CD14-positive monocyte (primary cell): ENCODE results near the gene STPG2. TPM values are rescaled to one million over a fixed set of nuclear protein-coding genes. Genes with fewer than 3 reads are reported as not detected.

Source experiments
- DNase-seq, 3 donors: peaks; one replicate each; pipeline ENCODE4 v3.0.0-alpha.2; 2011 to 2022
- H2AFZ ChIP-seq: 2 replicates; pipeline ENCODE4 v1.6.0; 2012; ENCODE audit warnings: mild to moderate bottlenecking, low read depth, low read length, inconsistent platforms; ENCODE audit not compliant: insufficient read depth, poor library complexity, severe bottlenecking
- H3K27ac ChIP-seq, 2 donors: 1 replicate in 1 of 2; 2 replicates in 1 of 2; pipeline ENCODE4 v1.5.1; 2012 to 2013; ENCODE audit warnings: low read length in 2 of 2, control low read depth in 1 of 2, inconsistent platforms in 1 of 2, low read depth in 1 of 2, mild to moderate bottlenecking in 1 of 2
- H3K27me3 ChIP-seq, 2 donors: one replicate each; pipeline versions ENCODE4 v1.6.0 to v1.6.1; 2011 to 2013; ENCODE audit warnings: low read length in 2 of 2; ENCODE audit not compliant: control insufficient read depth in 2 of 2, insufficient read depth in 2 of 2
- H3K36me3 ChIP-seq, 2 donors: replicated peaks in 1 of 2; 1 replicate in 1 of 2; 2 replicates in 1 of 2; pipeline versions ENCODE4 v1.5.1 to v1.6.1; 2012 to 2013; ENCODE audit warnings: low read length in 2 of 2, control low read depth in 1 of 2, inconsistent platforms in 1 of 2, mild to moderate bottlenecking in 1 of 2; ENCODE audit not compliant: insufficient read depth in 2 of 2, control insufficient read depth in 1 of 2
- H3K4me1 ChIP-seq, 2 donors: 1 replicate in 1 of 2; 2 replicates in 1 of 2; pipeline versions ENCODE4 v1.5.1 to v1.6.1; 2012 to 2013; ENCODE audit warnings: low read length in 2 of 2, control low read depth in 1 of 2, inconsistent platforms in 1 of 2, mild to moderate bottlenecking in 1 of 2, moderate library complexity in 1 of 2; ENCODE audit not compliant: insufficient read depth in 2 of 2, control insufficient read depth in 1 of 2
- H3K4me2 ChIP-seq: replicated peaks from 2 replicates; pipeline ENCODE3; 2012; ENCODE audit warnings: low read length, moderate library complexity, mild to moderate bottlenecking; ENCODE audit not compliant: poor library complexity, severe bottlenecking; ENCODE audit errors: extremely low read depth
- H3K4me3 ChIP-seq, 3 experiments: fragments of 200-600 bp in 1 of 3; sonication (generic) in 1 of 3; replicated peaks in 1 of 3; 1 replicate in 2 of 3; 2 replicates in 1 of 3; pipeline ENCODE4 v1.5.1; 2011 to 2013; ENCODE audit warnings: low read length in 3 of 3, mild to moderate bottlenecking in 3 of 3, control low read depth in 2 of 3, low read depth in 2 of 3, inconsistent platforms in 1 of 3, moderate library complexity in 1 of 3
- H3K79me2 ChIP-seq: 2 replicates; pipeline ENCODE4 v1.6.0; 2012; ENCODE audit warnings: mild to moderate bottlenecking, control low read depth, inconsistent platforms, low read length, moderate library complexity; ENCODE audit not compliant: insufficient read depth
- H3K9ac ChIP-seq: 2 replicates; pipeline ENCODE4 v1.6.0; 2017; ENCODE audit warnings: low read length, mild to moderate bottlenecking; ENCODE audit not compliant: insufficient read depth, poor library complexity, severe bottlenecking
- H3K9me3 ChIP-seq, 2 donors: replicated peaks in 1 of 2; 1 replicate in 1 of 2; 2 replicates in 1 of 2; pipeline versions ENCODE4 v1.5.1 to v1.6.1; 2012 to 2013; ENCODE audit warnings: low read length in 2 of 2, control low read depth in 1 of 2; ENCODE audit not compliant: control insufficient read depth in 1 of 2, insufficient read depth in 1 of 2
- H4K20me1 ChIP-seq: 2 replicates; pipeline ENCODE4 v1.6.0; 2012; ENCODE audit warnings: mild to moderate bottlenecking, low read length, control low read depth, moderate library complexity; ENCODE audit not compliant: insufficient read depth
- H3K27ac Mint-ChIP-seq, 7 donors: one replicate each; pipeline ENCODE4 v1.8.0; 2020; ENCODE audit warnings: mild to moderate bottlenecking in 7 of 7, mixed read lengths in 7 of 7, moderate library complexity in 6 of 7, inconsistent platforms in 2 of 7
- H3K27me3 Mint-ChIP-seq, 3 donors: one replicate each; pipeline ENCODE4 v1.8.0; 2021 to 2022; ENCODE audit warnings: low read depth in 3 of 3, mild to moderate bottlenecking in 3 of 3, mixed read lengths in 3 of 3, moderate library complexity in 3 of 3, inconsistent platforms in 1 of 3
- H3K36me3 Mint-ChIP-seq, 2 donors: one replicate each; pipeline ENCODE4 v1.8.0; 2020; ENCODE audit warnings: mixed read lengths in 2 of 2, inconsistent platforms in 1 of 2, mild to moderate bottlenecking in 1 of 2
- H3K4me1 Mint-ChIP-seq: one replicate; pipeline ENCODE4 v1.8.0; 2020; ENCODE audit warnings: mild to moderate bottlenecking, mixed read lengths
- H3K4me3 Mint-ChIP-seq, 2 donors: one replicate each; pipeline ENCODE4 v1.8.0; 2020; ENCODE audit warnings: mild to moderate bottlenecking in 2 of 2, mixed read lengths in 2 of 2, moderate library complexity in 1 of 2
- H3K9me3 Mint-ChIP-seq, 7 donors: one replicate each; pipeline ENCODE4 v1.8.0; 2020 to 2022; ENCODE audit warnings: mixed read lengths in 7 of 7, mild to moderate bottlenecking in 6 of 7, moderate library complexity in 6 of 7, inconsistent platforms in 2 of 7
- CTCF ChIP-seq: fragments of 200-600 bp; IDR thresholded peaks from one replicate; pipeline ENCODE4 v1.8.0; 2022; ENCODE audit warnings: antibody characterized with exemption, mild to moderate bottlenecking
- WGBS: methylation state at CpG from one replicate; pipeline ENCODE4 v1.1.5; 2013; ENCODE audit warnings: missing lambda C conversion rate; ENCODE audit not compliant: insufficient coverage; 5-methylcytosine and 5-hydroxymethylcytosine counted together
- intact Hi-C, 2 donors: fragments of 100-400 bp; cut with micrococcal nuclease; formaldehyde crosslinking; loops; one replicate each; pipeline versions ENCODE4 v1.15.0 to v1.15.1; 2023
- polyA plus RNA-seq, 3 donors: library from polyadenylated mRNA; depleted of rRNA in 1 of 3; unstranded in 2 of 3; stranded (reverse) in 1 of 3; fragments of 300-500 nt in 2 of 3; fragments of >200 nt in 1 of 3; fragmentation: Illumina TruSeq in 2 of 3; gene quantifications; 1 replicate in 2 of 3; 2 replicates in 1 of 3; pipeline ENCODE4 v1.2.3, GENCODE V29; 2012 to 2021

STPG2 gene
- polyA plus RNA-seq, 3 donors, result 0.04 TPM; not detected in 2

GRCh38 chr4:98126141-98126540 is 17.1 kb downstream of the STPG2 start:
- Mint-ChIP-seq H3K27ac (no peak overlapping the region), H3K27me3 (no peaks in the 10 kb centered on the region)

DNA sequence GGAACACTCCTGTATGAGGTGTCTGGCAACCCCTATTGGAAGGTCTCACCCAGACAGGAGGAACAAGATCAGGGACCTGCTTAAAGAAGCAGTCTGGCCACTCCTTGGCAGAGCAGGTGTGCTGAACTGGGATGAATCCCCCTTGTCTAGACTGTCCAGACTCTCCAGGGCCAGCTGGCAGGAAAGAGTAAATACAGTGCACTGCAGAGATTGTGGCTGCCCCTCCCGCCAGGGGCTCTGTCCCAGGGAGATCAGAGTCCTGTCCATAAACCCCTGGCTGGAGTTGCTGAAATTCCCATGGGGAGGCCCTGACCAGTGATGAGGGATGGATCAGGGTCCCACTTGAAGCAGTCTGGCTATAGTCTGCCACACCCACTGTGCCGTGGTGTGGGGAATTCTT is 17.7 kb downstream of the STPG2 start:
- DNase-seq, result no peak
- WGBS, result 80% methylated on average over 1 of the region's 2 CpGs
- Histone ChIP-seq H3K4me3 (no peak overlapping the region), H3K4me2 (no peak overlapping the region), H3K36me3 (no peaks in the 10 kb centered on the region), H3K79me2 (no peaks in the 10 kb centered on the region), H3K9ac (no peak overlapping the region), H3K4me1 (no peaks in the 10 kb centered on the region), H3K9me3 (peaks cover 0 to 12% of the 10 kb centered on the region in 2 donors), H4K20me1 (no peaks in the 10 kb centered on the region), H3K27ac (no peak overlapping the region), H2AFZ (no peak overlapping the region), H3K27me3 (no peaks in the 10 kb centered on the region)
- H3K36me3 Mint-ChIP-seq, result no peaks in the 10 kb centered on the region
- H3K9me3 Mint-ChIP-seq, result peaks cover 10 to 30% (median 15%) of the 10 kb centered on the region in 7 donors
- no peak overlapping the region for H3K4me3 Mint-ChIP-seq
- TF ChIP-seq CTCF, result no peak
- intact Hi-C loops, result no loop called here
- no peak overlapping the region for H3K27ac Mint-ChIP-seq
- no peaks in the 10 kb centered on the region for H3K4me1 Mint-ChIP-seq
- no peaks in the 10 kb centered on the region for H3K27me3 Mint-ChIP-seq

More at GRCh38 chr4:98126141-98126540, 17.1 kb downstream of the STPG2 start:
- Histone ChIP-seq H3K4me1 (no peaks in the 10 kb centered on the region), H3K4me3 (no peak overlapping the region), H3K79me2 (no peaks in the 10 kb centered on the region), H2AFZ (no peak overlapping the region), H4K20me1 (no peaks in the 10 kb centered on the region), H3K36me3 (no peaks in the 10 kb centered on the region), H3K9me3 (peaks cover 0 to 12% of the 10 kb centered on the region in 2 donors), H3K9ac (no peak overlapping the region), H3K27me3 (no peaks in the 10 kb centered on the region), H3K4me2 (no peak overlapping the region), H3K27ac (no peak overlapping the region)
- intact Hi-C loops, result no loop called here
- H3K4me3 Mint-ChIP-seq, result no peak overlapping the region
- H3K9me3 Mint-ChIP-seq, result peaks cover 9 to 25% (median 15%) of the 10 kb centered on the region in 7 donors
- WGBS, result 95% methylated on average over 3 of the region's 3 CpGs
- no peak for TF ChIP-seq CTCF
- H3K4me1 Mint-ChIP-seq, result no peaks in the 10 kb centered on the region
- DNase-seq, result no peak
- no peaks in the 10 kb centered on the region for H3K36me3 Mint-ChIP-seq
